Central memory CD8-positive, alpha-beta T cell (primary cell): ENCODE results near the gene A3GALT2.
"Not testable (repeated sequence)": the region's sequence is repeated elsewhere in the genome, so short reads cannot be mapped to it uniquely, and the experiment has no call there.

Experiments
- ATAC-seq: fragments of 150-1000 bp; cut with Tn5 transposase; replicated peaks from 2 replicates; pipeline ENCODE4 v1.10.0; 2022; ENCODE audit warnings: mild to moderate bottlenecking, moderate FRiP score, moderate number of reproducible peaks; ENCODE audit not compliant: poor library complexity, severe bottlenecking; ENCODE audit errors: extremely low read depth
- DNase-seq, 2 donors: peaks; one replicate each; pipeline ENCODE4 v3.0.0; 2021; ENCODE audit warnings: low spot score in 2 of 2
- H3K27ac Mint-ChIP-seq: one replicate; pipeline ENCODE4 v1.8.0; 2022; ENCODE audit warnings: low read depth, mild to moderate bottlenecking, moderate library complexity, mixed read lengths
- H3K27me3 Mint-ChIP-seq: one replicate; pipeline ENCODE4 v1.8.0; 2022; ENCODE audit warnings: mixed read lengths
- H3K36me3 Mint-ChIP-seq: one replicate; pipeline ENCODE4 v1.8.0; 2022; ENCODE audit warnings: mild to moderate bottlenecking, moderate library complexity, mixed read lengths; ENCODE audit not compliant: insufficient read depth
- H3K4me1 Mint-ChIP-seq: one replicate; pipeline ENCODE4 v1.8.0; 2022; ENCODE audit warnings: mixed read lengths
- H3K4me3 Mint-ChIP-seq: one replicate; pipeline ENCODE4 v1.8.0; 2022; ENCODE audit warnings: mild to moderate bottlenecking, moderate library complexity, mixed read lengths
- H3K9me3 Mint-ChIP-seq: one replicate; pipeline ENCODE4 v1.8.0; 2022; ENCODE audit warnings: mixed read lengths

A3GALT2 gene

GRCh38 chr1:33299461-33300155, 21.3 kb downstream of the A3GALT2 start:
- DNase-seq, result no peak
- Mint-ChIP-seq H3K27me3 (no peaks in the 10 kb centered on the region), H3K4me1 (peaks cover 39% of the 10 kb centered on the region), H3K9me3 (no peaks in the 10 kb centered on the region), H3K4me3 (no peak overlapping the region), H3K27ac (no peak overlapping the region), H3K36me3 (peaks cover 21% of the 10 kb centered on the region)
- ATAC-seq, result no peak

GRCh38 chr1:33298623-33299277, 22.1 kb downstream of the A3GALT2 start:
- Mint-ChIP-seq H3K27ac (no peak overlapping the region), H3K36me3 (peaks cover 21% of the 10 kb centered on the region), H3K9me3 (no peaks in the 10 kb centered on the region)

GRCh38 chr1:33297911-33298622, 22.8 kb downstream of the A3GALT2 start:
- Mint-ChIP-seq H3K27me3 (no peaks in the 10 kb centered on the region), H3K9me3 (no peaks in the 10 kb centered on the region), H3K4me3 (no peak overlapping the region), H3K4me1 (peaks cover 42% of the 10 kb centered on the region), H3K36me3 (peaks cover 21% of the 10 kb centered on the region), H3K27ac (peak overlapping the region; percentile 60)
- ATAC-seq (no peak), DNase-seq (no peak)

More at GRCh38 chr1:33298623-33299277, 22.1 kb downstream of the A3GALT2 start:
- H3K4me1 Mint-ChIP-seq, result peaks cover 47% of the 10 kb centered on the region
- no peak overlapping the region for H3K4me3 Mint-ChIP-seq
- no peaks in the 10 kb centered on the region for H3K27me3 Mint-ChIP-seq
- DNase-seq (peak; percentile 24 to 44), ATAC-seq (no peak)

GRCh38 chr1:33296824-33297223, 24.1 kb downstream of the A3GALT2 start:
- H3K27me3 Mint-ChIP-seq, result no peaks in the 10 kb centered on the region
- H3K27ac Mint-ChIP-seq, result no peak overlapping the region
- peaks cover 38% of the 10 kb centered on the region for H3K4me1 Mint-ChIP-seq
- no peak for DNase-seq
- no peak overlapping the region for H3K4me3 Mint-ChIP-seq
- ATAC-seq, result no peak
- peaks cover 21% of the 10 kb centered on the region for H3K36me3 Mint-ChIP-seq
- no peaks in the 10 kb centered on the region for H3K9me3 Mint-ChIP-seq

- DNase-seq, result no peak
- Mint-ChIP-seq H3K27me3 (no peaks in the 10 kb centered on the region), H3K36me3 (peaks cover 21% of the 10 kb centered on the region), H3K27ac (no peak overlapping the region), H3K4me3 (no peak overlapping the region), H3K4me1 (peaks cover 34% of the 10 kb centered on the region), H3K9me3 (no peaks in the 10 kb centered on the region)
- no peak for ATAC-seq
Observed at GRCh38 chr1:33296082-33296458, 24.8 kb downstream of the A3GALT2 start.

GRCh38 chr1:33295450-33296081, 25.3 kb downstream of the A3GALT2 start:
- Mint-ChIP-seq H3K4me3 (no peak overlapping the region), H3K9me3 (no peaks in the 10 kb centered on the region), H3K27ac (no peak overlapping the region), H3K36me3 (peaks cover 21% of the 10 kb centered on the region), H3K27me3 (no peaks in the 10 kb centered on the region), H3K4me1 (peaks cover 34% of the 10 kb centered on the region)
- ATAC-seq (peak; percentile 93), DNase-seq (peak; percentile 78 to 89)

- no peak for DNase-seq
- no peak for ATAC-seq
- Mint-ChIP-seq H3K27me3 (no peaks in the 10 kb centered on the region), H3K4me3 (no peak overlapping the region), H3K4me1 (peaks cover 34% of the 10 kb centered on the region), H3K27ac (no peak overlapping the region), H3K36me3 (peaks cover 21% of the 10 kb centered on the region), H3K9me3 (no peaks in the 10 kb centered on the region)
Observed at GRCh38 chr1:33295023-33295422, 25.9 kb downstream of the A3GALT2 start.

- H3K27ac Mint-ChIP-seq, result no peak overlapping the region
- no peak overlapping the region for H3K4me3 Mint-ChIP-seq
- H3K36me3 Mint-ChIP-seq, result peaks cover 22% of the 10 kb centered on the region
- DNase-seq (no peak), ATAC-seq (no peak)
- H3K27me3 Mint-ChIP-seq, result no peaks in the 10 kb centered on the region
- H3K9me3 Mint-ChIP-seq, result no peaks in the 10 kb centered on the region
- H3K4me1 Mint-ChIP-seq, result peaks cover 34% of the 10 kb centered on the region
Observed at GRCh38 chr1:33294071-33295010, 26.6 kb downstream of the A3GALT2 start.

GRCh38 chr1:33292726-33293340, 28.1 kb downstream of the A3GALT2 start:
- peaks cover 28% of the 10 kb centered on the region for H3K4me1 Mint-ChIP-seq
- H3K36me3 Mint-ChIP-seq, result peaks cover 24% of the 10 kb centered on the region
- ATAC-seq (no peak), DNase-seq (no peak)
- no peak overlapping the region for H3K4me3 Mint-ChIP-seq
- peak overlapping the region; percentile 44 for H3K27ac Mint-ChIP-seq
- H3K27me3 Mint-ChIP-seq, result no peaks in the 10 kb centered on the region
- no peaks in the 10 kb centered on the region for H3K9me3 Mint-ChIP-seq

- H3K36me3 Mint-ChIP-seq, result peaks cover 16% of the 10 kb centered on the region
- not testable (repeated sequence) for H3K27ac Mint-ChIP-seq, H3K4me3 Mint-ChIP-seq, ATAC-seq, DNase-seq, H3K9me3 Mint-ChIP-seq, H3K27me3 Mint-ChIP-seq
- peaks cover 28% of the 10 kb centered on the region for H3K4me1 Mint-ChIP-seq
Observed at GRCh38 chr1:33290615-33291014, 30.3 kb downstream of the A3GALT2 start.

GRCh38 chr1:33289858-33290154, 31.1 kb downstream of the A3GALT2 start:
- DNase-seq, result no peak
- Mint-ChIP-seq H3K9me3 (no peaks in the 10 kb centered on the region), H3K27ac (peak overlapping the region; percentile 9), H3K36me3 (peaks cover 15% of the 10 kb centered on the region), H3K27me3 (no peaks in the 10 kb centered on the region), H3K4me1 (peaks cover 23% of the 10 kb centered on the region), H3K4me3 (no peak overlapping the region)
- no peak for ATAC-seq
